DMS 273 treated with DMSO at 0.1 percent for 48 hours (cell line): ENCODE results near the gene POP7.

Experiments used
- DNase-seq: peaks from one replicate; lab custom pipeline; 2025; lab: John Stamatoyannopoulos, UW

POP7 gene

DNA sequence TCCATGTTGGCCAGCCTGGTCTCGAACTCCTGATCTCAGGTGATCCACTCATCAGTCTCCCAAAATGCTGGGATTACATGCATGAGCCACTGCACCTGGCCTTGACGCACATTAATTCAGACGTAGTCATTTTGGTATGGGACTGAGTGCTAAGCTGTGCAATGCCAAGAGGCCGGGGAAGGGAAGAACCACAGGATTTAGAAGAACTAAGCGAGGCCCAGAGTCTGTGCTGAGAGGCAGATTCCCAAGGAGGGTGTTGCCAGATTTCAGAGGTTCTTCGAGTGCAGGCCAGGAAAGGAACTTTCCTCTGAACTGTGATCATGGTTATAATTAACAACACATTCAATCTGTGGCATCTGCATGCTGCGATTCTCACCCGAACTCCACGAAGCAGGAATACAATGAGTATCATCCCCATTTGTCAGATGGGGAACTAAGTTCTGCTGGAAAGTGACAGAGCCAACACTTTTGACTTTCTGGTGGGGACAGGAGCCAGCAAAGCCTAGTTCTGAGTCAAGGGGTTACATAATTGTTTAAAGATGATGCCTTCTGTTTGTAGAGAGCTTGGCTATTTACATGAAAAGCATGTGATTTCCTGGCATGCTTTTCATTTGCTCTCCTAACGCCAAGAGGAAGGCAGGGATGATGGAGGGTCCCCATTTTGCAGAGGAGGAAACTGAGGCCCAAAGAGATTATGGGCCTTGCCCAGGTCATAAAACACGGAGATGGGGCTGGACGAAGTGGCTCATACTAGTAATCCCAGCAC lies 21.3 kb downstream of the POP7 start:
- no peak for DNase-seq

DNA sequence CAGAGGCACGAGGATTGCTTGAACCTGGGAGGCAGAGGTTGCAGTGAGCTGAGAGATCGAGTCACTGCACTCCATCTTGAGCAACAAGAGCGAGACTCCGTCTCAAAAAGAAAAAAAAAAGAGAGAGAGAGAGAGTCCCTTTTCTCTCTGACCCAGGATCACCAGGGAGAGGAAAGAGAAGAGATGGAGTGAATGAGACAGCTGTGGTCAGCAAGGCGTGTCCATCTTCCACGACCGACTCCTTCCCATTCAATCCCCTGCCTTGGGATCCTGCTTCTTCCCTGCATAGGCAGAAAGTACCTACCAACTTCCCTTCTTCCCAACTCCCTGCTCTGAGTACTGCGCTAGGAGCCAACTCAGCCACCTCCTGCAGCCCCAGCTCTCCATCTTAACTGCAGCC lies 22.3 kb downstream of the POP7 start:
- no peak for DNase-seq

DNA sequence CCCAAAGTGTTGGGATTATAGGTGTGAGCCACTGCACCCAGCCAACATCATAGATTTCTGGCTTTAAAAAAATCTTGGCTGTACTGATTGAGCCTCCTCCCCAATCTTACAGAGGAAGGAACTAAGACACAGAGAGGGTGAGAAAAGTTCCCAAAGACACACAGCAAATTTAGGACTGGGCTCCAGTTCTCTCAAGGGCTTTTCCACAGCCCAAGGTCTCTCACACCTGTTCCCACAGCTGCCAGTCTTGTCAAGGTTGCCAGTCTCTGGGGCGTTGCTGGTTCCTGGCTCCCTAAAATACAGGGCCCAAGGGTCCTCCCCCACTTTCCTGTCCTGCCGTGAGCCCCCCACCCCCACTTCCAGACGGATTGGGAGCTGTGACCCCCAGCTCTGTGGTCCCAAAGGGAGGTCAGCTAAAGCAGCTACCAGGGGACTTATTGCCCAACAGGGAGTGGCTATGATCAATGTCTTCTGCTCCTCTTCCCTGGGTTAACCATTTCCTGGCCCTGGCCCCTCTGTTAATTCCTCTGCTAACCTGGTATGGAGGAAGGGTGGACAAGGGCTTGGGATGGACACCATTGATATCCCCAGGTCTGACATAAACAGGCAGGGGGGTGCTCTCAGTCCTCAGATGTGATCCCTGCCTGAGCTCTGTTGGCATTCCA lies 24.3 kb downstream of the POP7 start:
- no peak for DNase-seq

DNA sequence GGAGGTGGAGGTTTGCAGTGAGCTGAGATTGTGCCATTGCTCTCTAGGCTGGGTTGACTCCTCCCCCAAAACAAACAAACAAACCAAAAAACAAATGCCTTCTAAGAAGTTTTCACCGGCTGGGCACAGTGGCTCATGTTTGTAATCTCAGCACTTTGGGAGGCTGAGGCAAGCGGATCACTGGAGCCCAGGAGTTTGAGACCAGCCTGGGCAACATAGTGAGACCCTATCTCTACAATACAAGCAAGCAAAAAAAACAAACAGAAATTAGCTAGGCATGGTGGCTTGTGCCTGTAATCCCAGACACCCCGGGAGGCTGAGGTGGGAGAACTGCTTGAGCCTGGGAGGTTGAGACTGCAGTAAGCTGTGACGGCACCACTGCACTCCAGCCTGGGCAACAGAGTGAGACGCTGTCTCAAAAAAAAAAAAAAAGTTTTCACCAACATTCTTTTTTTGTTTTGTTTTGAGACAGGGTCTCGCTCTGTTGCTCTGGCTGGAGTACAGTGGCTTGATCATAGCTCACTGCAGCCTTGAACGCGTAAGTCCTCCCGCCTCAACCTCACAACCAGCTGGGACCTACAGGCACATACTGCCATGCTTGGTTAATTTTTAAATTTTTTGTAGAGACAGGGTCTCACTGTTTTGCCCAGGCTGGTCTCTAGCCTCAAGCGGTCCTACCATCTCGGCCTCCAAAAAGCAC lies 26.2 kb downstream of the POP7 start:
- no peak for DNase-seq

DNA sequence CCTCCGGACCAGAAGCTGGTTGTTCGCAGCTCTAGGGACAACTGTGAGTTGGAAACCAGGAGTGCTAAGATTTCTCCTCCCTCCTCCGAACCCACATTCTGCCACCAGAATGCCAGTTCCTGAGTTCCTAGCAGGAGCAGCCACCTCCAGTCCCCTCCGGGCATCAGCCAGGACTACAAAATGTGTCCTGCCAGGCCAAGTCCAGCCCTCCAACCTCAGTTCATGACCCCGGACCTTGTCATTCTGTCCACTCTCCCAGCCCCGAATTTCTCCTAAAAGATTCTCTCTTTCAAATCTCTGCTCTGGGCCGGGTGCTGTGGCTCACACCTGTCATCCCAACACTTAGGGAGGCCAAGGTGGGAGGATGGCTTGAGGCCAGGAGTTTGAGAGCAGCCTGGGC lies 29.8 kb downstream of the POP7 start:
- DNase-seq = no peak

DNA sequence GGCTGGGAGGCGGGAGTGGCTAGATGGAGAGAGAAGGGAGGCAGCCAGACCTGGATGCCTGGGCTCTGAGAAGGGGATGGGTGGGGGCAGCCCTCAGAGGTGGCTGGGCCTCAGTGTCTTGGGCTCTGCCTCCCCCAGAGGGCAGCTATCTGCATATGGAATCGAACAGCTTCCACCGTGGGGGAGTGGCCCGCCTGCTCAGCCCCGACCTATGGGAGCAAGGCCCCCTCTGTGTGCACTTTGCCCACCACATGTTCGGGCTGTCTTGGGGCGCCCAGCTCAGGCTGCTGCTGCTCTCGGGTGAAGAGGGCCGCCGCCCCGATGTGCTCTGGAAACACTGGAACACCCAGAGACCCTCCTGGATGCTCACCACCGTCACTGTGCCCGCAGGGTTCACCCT lies 30.8 kb downstream of the POP7 start:
- DNase-seq = no peak

DNA sequence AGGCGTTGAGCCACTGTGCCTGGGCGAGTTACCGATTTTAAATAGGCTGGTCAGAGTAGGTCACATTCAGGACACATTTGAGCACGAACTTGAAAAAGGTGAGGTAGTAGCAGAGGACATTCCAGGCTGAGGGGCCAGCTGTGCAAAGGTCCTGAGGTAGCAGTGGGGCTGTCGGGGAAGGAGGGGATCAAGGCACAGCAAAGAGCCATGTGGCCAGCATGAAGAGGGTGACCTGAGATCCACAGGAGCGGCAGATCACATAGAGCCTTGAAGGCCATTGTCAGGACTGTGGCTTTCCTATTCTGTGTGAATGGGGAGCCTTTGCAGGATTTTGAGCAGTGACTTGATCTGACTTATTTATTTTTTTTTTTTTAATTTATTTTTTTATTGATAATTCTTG lies 34.0 kb downstream of the POP7 start:
- DNase-seq = no peak

DNA sequence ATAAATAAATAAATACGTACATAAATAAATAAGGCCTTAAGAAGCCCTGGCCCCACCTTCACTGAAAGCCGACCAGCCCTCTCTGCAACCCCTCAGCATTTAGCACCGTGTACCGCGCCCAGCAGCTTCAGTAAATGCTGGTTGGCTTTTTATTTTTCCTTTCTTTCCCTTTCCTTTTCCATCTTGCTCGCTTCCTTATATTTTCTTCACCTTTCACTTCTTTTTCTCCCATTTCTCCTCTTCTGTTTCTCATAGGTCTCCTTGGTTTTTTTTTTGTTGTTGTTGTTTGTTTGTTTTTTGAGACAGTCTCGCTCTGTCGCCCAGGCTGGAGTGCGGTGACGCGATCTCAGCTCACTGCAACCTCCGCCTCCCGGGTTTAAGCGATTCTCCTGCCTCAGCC lies 38.7 kb downstream of the POP7 start:
- DNase-seq = no peak

DNA sequence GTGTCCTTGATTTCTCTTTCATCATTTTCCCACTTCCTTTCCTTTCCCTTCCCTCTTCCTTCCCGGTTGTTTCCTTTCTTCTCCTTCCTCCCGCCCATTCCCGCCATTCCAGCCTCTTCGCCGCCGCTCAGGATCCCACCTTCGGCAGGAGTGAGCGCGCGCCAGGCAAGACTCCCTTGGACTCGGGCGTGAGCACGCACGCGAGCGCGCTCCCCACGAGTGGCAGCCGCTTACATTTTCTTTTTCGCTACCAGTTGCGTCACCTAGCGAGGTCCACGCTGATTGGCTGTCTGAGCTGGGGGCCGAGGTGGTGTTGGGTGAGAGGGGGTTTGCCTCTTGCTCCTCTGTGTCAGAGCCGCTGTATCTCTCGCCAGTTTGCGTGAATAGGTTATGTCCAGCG lies 39.3 kb downstream of the POP7 start:
- no peak for DNase-seq

DNA sequence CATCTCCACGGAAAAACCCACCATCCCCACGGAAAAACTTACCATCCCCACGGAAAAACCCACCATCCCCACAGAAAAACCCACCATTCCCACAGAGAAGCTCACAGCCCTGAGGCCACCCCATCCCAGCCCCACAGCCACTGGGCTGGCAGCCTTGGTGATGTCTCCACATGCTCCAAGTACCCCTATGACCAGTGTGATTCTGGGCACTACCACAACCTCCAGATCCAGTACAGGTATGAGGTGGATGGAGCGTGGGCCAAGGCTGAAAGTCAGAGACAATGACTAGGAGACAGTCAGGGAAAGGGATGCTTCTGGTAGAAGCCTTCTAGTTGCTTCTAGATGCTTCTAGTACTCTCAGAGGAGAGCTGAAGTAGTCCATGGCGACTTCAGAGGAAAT lies 47.1 kb downstream of the POP7 start:
- no peak for DNase-seq

DNA sequence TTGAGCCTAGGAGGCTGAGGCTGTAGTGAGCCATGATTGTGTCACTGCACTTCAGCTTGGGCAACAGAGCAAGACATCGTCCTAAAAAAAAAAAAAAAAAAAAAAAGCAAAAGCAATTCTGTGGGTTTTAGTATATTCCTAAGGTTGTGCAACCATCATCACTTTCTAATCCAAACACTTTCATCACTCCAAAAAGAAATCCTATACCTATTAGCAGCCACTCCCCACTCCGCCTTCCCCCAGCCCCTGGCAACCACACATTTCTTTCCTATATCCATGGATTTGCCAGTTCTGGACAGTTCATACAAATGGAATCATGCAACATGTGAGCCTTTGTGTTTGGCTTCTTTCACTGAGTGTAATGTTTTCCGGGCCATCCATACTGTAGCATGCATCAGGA lies 47.8 kb downstream of the POP7 start:
- no peak for DNase-seq
